ENCODE measurements around the gene SETX. TPM values are rescaled to one million over a fixed set of nuclear protein-coding genes. Genes with fewer than 3 reads are reported as not detected.

The SETX gene
- total RNA-seq, 1 donor from 2014 or later, result 72.1 TPM

DNA sequence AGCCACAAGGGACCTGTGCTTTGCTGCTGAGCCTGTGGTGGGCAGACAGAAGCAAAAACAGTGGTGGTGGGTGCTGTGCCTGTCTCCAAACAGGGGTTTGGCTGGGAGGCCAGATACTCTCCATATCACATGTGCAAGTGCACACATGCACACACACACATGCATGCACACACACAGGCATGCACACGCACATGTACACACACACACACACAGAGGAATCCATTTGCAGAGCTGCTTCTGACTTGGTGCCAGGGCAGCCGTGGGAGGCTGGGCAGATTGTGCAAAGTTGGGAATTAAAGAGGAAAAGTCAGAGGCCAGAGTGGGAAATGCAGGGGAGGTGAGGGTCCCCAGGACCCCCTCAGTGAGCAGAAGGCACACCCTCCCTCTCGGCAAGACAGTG lies 121.6 kb downstream of the SETX start:
- Histone ChIP-seq H3K4me3 (ENCODE audit: low read depth, low read length) (no peak overlapping the region), H3K36me3 (ENCODE audit: control insufficient read depth, insufficient read depth, low read length) (no peaks in the 10 kb centered on the region), H3K27me3 (ENCODE audit: control insufficient read depth, insufficient read depth, low read length) (peaks cover 9% of the 10 kb centered on the region)
- TF ChIP-seq, protein P1, sequence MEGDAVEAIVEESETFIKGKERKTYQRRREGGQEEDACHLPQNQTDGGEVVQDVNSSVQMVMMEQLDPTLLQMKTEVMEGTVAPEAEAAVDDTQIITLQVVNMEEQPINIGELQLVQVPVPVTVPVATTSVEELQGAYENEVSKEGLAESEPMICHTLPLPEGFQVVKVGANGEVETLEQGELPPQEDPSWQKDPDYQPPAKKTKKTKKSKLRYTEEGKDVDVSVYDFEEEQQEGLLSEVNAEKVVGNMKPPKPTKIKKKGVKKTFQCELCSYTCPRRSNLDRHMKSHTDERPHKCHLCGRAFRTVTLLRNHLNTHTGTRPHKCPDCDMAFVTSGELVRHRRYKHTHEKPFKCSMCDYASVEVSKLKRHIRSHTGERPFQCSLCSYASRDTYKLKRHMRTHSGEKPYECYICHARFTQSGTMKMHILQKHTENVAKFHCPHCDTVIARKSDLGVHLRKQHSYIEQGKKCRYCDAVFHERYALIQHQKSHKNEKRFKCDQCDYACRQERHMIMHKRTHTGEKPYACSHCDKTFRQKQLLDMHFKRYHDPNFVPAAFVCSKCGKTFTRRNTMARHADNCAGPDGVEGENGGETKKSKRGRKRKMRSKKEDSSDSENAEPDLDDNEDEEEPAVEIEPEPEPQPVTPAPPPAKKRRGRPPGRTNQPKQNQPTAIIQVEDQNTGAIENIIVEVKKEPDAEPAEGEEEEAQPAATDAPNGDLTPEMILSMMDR (IDR thresholded peaks at IDR 0.05; ENCODE audit: insufficient read depth, low read length, severe bottlenecking), result no peak
- no peak for DNase-seq (ENCODE audit: low read depth)
- no peak for FAIRE-seq

- Histone ChIP-seq H3K27me3 (ENCODE audit: control insufficient read depth, insufficient read depth, low read length) (peaks cover 9% of the 10 kb centered on the region), H3K4me3 (ENCODE audit: low read depth, low read length) (no peak overlapping the region), H3K36me3 (ENCODE audit: control insufficient read depth, insufficient read depth, low read length) (no peaks in the 10 kb centered on the region)
- FAIRE-seq (no peak), DNase-seq (ENCODE audit: low read depth) (no peak)
- TF ChIP-seq, protein P1 (IDR thresholded peaks at IDR 0.05; ENCODE audit: insufficient read depth, low read length, severe bottlenecking), result no peak
These were observed 122.3 kb downstream of the SETX start for GRCh38 chr9:132232522-132232921.

- Histone ChIP-seq H3K36me3 (ENCODE audit: control insufficient read depth, insufficient read depth, low read length) (no peaks in the 10 kb centered on the region), H3K4me3 (ENCODE audit: low read depth, low read length) (no peak overlapping the region), H3K27me3 (ENCODE audit: control insufficient read depth, insufficient read depth, low read length) (peaks cover 9% of the 10 kb centered on the region)
- TF ChIP-seq, protein P1 (IDR thresholded peaks at IDR 0.05; ENCODE audit: insufficient read depth, low read length, severe bottlenecking), result no peak
- FAIRE-seq (no peak), DNase-seq (ENCODE audit: low read depth) (no peak)
These were observed 123.6 kb downstream of the SETX start for GRCh38 chr9:132231019-132231701.

- peaks cover 9% of the 10 kb centered on the region for H3K27me3 ChIP-seq (ENCODE audit: control insufficient read depth, insufficient read depth, low read length)
- no peak for DNase-seq (ENCODE audit: low read depth)
- H3K36me3 ChIP-seq (ENCODE audit: control insufficient read depth, insufficient read depth, low read length), result no peaks in the 10 kb centered on the region
- FAIRE-seq, result no peak
- no peak overlapping the region for H3K4me3 ChIP-seq (ENCODE audit: low read depth, low read length)
- TF ChIP-seq, protein P1 (IDR thresholded peaks at IDR 0.05; ENCODE audit: insufficient read depth, low read length, severe bottlenecking), result no peak
These were observed 124.2 kb downstream of the SETX start for GRCh38 chr9:132230605-132231004.

DNA sequence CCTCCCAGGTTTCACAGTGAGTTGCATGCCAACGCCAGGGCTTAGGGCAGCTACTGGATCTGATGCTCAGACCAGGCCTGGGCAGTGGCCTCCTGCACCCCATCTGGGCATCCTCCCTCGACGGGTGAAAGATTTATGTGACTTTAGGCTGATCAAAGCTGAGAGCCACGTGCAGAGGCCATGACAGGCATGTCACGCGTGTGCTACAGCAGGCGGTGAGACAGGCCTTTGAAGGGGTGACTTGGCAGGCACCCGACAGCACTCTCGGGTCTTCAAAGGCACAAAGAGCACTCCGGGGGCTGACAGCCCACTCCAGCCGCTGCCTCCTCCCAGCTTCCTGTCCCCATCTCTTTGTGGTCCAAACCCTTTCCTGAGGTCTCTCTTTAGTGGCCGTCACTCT lies 126.7 kb downstream of the SETX start:
- DNase-seq (ENCODE audit: low read depth) (no peak), FAIRE-seq (no peak)
- TF ChIP-seq, protein P1 (IDR thresholded peaks at IDR 0.05; ENCODE audit: insufficient read depth, low read length, severe bottlenecking), result no peak
- Histone ChIP-seq H3K4me3 (ENCODE audit: low read depth, low read length) (no peak overlapping the region), H3K27me3 (ENCODE audit: control insufficient read depth, insufficient read depth, low read length) (peaks cover 3% of the 10 kb centered on the region), H3K36me3 (ENCODE audit: control insufficient read depth, insufficient read depth, low read length) (no peaks in the 10 kb centered on the region)
